Kidney epithelial cell (primary cell): Measurements from ENCODE around the gene DARS1. TPM values are rescaled to one million over a fixed set of nuclear protein-coding genes. Genes with fewer than 3 reads are reported as not detected.
A peak's percentile ranks its signal among the peaks of the same experiment; 100 is the strongest.

Experiments used
- DNase-seq: peaks from one replicate; pipeline ENCODE4 v3.0.0-alpha.2; 2010; ENCODE audit warnings: low read depth
- H3K27me3 ChIP-seq: 2 replicates; pipeline ENCODE4 v1.6.0; 2011; ENCODE audit warnings: low read length; ENCODE audit not compliant: control insufficient read depth, insufficient read depth
- H3K36me3 ChIP-seq: 2 replicates; pipeline ENCODE4 v1.5.1; 2011; ENCODE audit warnings: low read length; ENCODE audit not compliant: control insufficient read depth, insufficient read depth
- H3K4me3 ChIP-seq: 2 replicates; pipeline ENCODE4 v1.5.1; 2011; ENCODE audit warnings: low read depth, mild to moderate bottlenecking, control low read depth, low read length
- total RNA-seq: library from RNA; depleted of rRNA; stranded (reverse); fragments of >200 nt; gene quantifications from 2 replicates; pipeline ENCODE4 v1.2.3, GENCODE V29; 2015
- TF ChIP-seq, protein P1 (sequence below): IDR thresholded peaks from 2 replicates; pipeline ENCODE4 v1.5.1; 2011; ENCODE audit warnings: mild to moderate bottlenecking, moderate library complexity, low read length, control low read depth, inconsistent platforms; ENCODE audit not compliant: insufficient read depth, poor library complexity, severe bottlenecking

Gene DARS1
- total RNA-seq, 1 donor from 2014 or later = 69.4 TPM

DNA sequence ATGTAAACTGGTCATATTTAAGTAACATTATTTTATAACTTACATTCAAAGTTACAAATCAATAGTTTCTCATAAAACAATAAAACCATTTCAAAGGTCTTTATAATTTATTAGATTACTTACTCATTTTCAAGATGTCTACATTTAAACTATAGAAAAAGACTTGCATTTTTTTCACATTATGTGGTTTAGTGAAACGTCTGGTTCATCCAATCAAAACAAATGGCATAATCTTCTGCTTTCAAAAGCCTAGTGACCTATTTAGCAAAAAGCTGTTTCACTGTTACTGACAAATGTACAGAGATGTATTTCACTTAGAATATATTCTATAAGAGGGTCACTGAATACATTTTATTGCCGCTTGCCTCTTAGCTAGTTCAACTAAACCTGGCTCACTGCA lies 59.9 kb downstream of the DARS1 start:
- no peak overlapping the region for H3K4me3 ChIP-seq
- H3K36me3 ChIP-seq = no peaks in the 10 kb centered on the region
- TF ChIP-seq, protein P1, sequence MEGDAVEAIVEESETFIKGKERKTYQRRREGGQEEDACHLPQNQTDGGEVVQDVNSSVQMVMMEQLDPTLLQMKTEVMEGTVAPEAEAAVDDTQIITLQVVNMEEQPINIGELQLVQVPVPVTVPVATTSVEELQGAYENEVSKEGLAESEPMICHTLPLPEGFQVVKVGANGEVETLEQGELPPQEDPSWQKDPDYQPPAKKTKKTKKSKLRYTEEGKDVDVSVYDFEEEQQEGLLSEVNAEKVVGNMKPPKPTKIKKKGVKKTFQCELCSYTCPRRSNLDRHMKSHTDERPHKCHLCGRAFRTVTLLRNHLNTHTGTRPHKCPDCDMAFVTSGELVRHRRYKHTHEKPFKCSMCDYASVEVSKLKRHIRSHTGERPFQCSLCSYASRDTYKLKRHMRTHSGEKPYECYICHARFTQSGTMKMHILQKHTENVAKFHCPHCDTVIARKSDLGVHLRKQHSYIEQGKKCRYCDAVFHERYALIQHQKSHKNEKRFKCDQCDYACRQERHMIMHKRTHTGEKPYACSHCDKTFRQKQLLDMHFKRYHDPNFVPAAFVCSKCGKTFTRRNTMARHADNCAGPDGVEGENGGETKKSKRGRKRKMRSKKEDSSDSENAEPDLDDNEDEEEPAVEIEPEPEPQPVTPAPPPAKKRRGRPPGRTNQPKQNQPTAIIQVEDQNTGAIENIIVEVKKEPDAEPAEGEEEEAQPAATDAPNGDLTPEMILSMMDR = no peak
- no peak for DNase-seq
- H3K27me3 ChIP-seq = no peaks in the 10 kb centered on the region

DNA sequence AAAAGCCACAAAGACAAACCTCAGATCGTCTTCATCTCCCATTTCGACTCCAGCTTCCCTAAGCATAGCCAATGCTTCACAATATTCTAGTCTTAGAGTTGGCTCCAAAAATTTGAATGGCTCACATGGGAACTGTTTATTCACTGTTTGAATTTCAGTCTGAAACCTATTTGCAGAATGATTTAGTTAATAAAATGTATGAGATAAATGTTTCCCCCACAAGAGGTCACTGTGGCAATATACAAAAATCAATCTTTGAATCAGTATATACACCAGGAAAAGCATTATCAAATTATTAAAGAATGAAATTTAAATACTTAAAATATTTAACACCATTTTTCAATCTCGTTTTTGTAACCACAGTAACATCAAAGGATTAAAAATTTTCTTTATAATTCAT lies 69.2 kb downstream of the DARS1 start:
- peak; percentile 4 for DNase-seq
- no peaks in the 10 kb centered on the region for H3K36me3 ChIP-seq
- TF ChIP-seq, protein P1 = no peak
- H3K27me3 ChIP-seq = no peaks in the 10 kb centered on the region
- no peak overlapping the region for H3K4me3 ChIP-seq

DNA sequence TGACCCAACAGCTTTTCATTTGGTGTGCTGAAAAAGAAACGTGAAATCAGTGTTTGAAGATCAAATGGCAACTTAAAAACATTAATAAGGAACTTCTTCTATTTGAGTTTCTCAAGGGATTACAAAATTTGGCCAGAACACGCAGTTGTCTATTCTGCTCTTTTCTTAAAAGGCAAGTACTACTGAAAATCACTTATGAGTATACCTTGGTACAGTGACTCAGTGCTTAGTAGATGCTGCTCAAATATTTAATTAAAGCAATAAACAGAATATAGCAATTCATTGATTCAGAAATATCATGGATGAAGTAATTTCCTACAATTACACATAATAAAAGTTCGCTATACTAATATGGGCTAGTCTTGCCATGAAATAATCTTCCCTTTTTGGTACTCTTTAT lies 70.9 kb downstream of the DARS1 start:
- H3K36me3 ChIP-seq = no peaks in the 10 kb centered on the region
- TF ChIP-seq, protein P1 = no peak
- no peak overlapping the region for H3K4me3 ChIP-seq
- no peaks in the 10 kb centered on the region for H3K27me3 ChIP-seq
- no peak for DNase-seq

DNA sequence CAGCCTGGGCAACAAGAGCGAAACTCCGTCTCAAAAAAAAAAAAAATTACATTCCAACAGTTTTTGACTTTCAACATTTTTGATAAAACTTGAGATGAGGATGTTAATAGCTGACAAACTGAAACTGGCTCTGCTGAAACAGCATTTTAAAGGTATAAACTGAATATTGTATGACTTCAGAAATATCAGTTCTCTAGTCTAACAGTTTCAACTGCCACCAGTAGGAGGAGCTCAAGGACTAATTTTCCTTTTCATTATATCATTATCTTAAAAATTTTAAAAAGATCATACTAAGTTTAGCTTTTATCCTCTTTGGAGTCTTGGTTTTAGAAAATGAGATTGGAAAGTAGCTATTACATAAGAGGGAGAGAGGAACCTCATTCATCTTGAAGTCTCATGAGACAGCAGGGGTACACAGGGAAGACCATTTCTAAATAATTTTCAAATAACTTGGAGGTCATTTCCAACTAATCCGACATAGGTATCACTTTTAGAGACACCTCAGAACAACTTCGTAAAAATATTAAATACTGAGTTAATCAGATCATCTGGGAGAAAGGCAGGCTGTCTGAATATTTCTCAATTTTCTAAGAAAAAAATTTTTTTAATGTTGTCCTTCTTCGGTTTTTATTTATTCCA lies 71.6 kb downstream of the DARS1 start:
- TF ChIP-seq, protein P1 = peak; percentile 59
- no peak for DNase-seq
- H3K4me3 ChIP-seq = no peak overlapping the region
- no peaks in the 10 kb centered on the region for H3K27me3 ChIP-seq
- H3K36me3 ChIP-seq = no peaks in the 10 kb centered on the region

DNA sequence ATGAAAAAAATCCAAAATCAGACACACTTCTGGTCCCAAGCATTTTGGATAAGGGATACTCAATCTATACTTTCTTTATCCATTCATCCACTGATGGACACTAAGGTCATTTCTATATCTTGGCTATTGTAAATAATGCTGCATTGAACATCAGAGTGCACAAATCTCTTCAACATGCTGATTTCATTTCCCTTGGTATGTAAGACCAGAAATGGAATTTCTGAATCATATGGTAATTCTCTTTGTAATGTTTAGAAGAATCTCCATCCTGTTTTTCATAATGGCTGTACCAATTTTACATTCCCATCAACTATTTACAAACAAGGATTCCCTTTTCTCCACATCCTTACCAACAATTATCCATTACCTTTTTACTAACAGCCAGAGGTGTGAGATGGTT lies 75.5 kb downstream of the DARS1 start:
- Histone ChIP-seq H3K27me3 (no peaks in the 10 kb centered on the region), H3K4me3 (no peak overlapping the region), H3K36me3 (no peaks in the 10 kb centered on the region)
- no peak for DNase-seq
- TF ChIP-seq, protein P1 = no peak

DNA sequence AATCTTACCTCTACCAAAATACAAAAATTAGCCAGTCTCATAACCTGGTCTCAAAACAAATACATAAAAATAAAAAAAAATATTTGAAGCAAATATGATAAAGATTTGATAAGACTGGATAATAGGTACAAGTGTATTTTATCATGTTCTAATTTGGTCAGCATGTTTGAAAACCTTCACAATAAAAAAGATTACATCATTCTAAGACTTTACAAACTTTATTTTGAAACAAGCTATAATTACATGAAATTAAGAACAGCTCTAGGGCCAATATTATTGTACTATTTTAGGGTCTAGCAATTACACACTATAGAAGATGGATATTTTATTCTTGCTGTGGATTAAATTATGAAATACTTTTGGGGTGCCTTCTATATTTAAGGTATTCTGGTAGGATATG lies 79.7 kb downstream of the DARS1 start:
- TF ChIP-seq, protein P1 = no peak
- Histone ChIP-seq H3K27me3 (no peaks in the 10 kb centered on the region), H3K4me3 (no peak overlapping the region), H3K36me3 (no peaks in the 10 kb centered on the region)
- DNase-seq = no peak
